Forelimb muscle (tissue), 1 donor: ENCODE data around the gene HAL. TPM values are rescaled to one million over a fixed set of nuclear protein-coding genes. Genes with fewer than 3 reads are reported as not detected.

Experiments
- DNase-seq: peaks from one replicate; pipeline ENCODE4 v3.0.0-alpha.2; 2013; ENCODE audit warnings: low read depth
- polyA plus RNA-seq: library from polyadenylated mRNA; unstranded; fragments of 120-200 nt; gene quantifications from one replicate; pipeline ENCODE4 v1.2.1, GENCODE V29; 2013; ENCODE audit not compliant: insufficient read length

Gene HAL
- polyA plus RNA-seq, 1 donor, result 0.20 TPM

GRCh38 chr12:96007729-96008128 is 11.6 kb upstream of the HAL start:
- DNase-seq, result no peak

DNA sequence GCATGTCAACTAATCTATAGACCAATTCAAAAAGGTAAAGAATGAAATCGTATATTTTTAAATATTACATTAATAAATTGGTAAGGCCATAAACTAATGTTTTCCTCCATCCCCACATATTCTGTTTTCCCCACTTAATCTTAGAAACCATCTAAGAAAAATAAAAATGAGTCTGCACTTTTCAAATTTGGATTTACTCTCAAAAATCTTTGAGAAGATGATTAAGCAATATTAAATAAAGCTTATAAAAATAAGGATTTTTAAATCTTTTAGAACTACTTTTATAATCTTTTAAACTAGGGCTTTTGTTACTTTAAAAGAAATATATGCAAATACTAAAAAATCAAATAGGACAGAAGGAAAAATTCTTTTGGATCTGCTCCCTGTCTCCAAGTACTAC is 10.6 kb upstream of the HAL start:
- DNase-seq, result no peak

DNA sequence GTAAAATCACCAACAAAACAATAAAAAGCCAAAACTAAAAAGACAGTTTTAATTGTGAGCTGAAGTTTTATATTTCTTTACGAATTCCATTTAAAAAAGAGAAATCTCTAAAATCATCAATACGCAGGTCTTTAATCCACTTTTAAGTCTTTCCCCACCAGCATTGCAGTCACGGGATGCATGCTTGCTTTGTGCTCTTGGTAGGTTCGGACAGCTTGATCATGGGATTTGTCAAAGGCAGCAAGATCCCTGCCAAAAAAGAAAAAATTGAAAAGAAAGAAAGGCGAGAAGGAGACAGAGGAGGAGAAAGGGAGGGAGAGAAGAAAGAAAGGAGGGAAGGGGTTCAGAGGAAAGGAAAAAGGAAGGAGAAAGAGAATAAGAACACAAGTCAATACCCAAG is 4.7 kb upstream of the HAL start:
- DNase-seq, result no peak

GRCh38 chr12:95999484-95999883 is 3.3 kb upstream of the HAL start:
- no peak for DNase-seq

DNA sequence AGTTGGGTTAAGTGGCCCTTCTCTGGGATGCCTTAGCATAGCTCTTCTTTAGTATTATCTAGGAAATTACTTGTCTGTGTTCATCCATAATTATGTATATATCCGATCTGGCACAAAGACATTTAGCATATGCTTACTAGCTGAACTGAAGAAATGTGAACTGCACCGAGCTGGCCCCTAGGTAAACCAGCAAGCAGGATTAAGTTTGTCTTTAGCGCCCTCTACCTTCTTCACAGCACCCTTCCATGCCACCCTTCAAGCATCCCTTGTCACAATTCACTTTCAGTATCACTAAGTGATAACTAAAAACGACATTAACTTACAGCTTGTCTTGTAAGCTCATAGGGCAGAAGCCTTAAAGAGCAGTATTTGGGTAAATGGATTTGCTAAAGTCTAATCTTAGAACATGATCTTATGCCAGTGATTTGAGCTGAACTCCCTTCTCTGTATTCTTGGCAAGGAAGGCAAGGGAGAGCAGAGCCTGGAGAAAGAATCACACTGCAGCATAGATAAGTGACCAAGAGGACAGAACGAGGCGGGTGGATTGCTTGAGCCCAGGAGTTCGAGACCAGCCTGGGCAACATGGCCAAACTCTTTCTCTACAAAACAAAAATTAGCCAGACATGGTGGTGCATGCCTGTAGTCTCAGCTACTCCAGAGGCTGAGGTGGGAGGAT is 2.6 kb upstream of the HAL start:
- DNase-seq, result peak; percentile 22

GRCh38 chr12:95997911-95998510 is 1.9 kb upstream of the HAL start:
- no peak for DNase-seq

DNA sequence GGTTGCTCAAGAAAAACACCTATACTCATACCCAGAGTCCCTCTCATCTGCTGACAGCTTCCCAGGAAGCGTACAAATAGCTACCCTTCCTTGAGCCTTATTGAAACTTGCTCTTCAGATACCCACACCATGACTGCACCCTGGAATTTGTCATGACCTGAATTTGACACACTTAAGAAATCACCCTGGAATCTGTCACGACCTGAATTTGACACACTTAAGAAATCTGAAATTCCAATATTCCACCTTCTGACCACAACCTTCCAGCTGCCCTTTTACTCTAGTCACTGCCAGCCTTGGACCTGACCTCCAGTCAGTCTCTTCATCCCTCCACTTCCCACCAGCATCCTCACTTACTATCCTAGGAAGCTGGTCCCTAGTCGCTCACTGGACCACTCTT is 1.1 kb upstream of the HAL start:
- DNase-seq, result no peak

- DNase-seq, result no peak
Observed at GRCh38 chr12:95995238-95996031, 709 bp downstream of the HAL start.

DNA sequence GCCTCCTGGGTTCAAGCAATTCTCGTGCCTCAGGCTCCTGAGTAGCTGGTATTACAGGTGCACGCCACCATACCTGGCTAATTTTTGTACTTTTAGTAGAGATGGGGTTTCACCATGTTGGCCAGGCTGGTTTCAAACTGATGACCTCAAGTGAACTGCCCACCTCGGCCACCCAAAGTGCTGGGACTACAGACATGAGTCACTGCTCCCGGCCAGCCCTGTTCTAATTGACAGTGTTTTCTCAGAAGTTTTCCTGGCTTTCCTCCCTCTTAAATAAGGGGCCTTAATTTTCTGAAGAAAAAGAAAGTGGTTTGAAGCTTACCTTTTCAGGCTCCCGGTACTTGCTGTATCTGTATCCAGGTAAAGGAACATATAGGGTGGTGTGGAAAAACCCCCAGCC is 1.7 kb downstream of the HAL start:
- DNase-seq, result no peak

- no peak for DNase-seq
Observed at GRCh38 chr12:95993907-95994306, 2.2 kb downstream of the HAL start.

DNA sequence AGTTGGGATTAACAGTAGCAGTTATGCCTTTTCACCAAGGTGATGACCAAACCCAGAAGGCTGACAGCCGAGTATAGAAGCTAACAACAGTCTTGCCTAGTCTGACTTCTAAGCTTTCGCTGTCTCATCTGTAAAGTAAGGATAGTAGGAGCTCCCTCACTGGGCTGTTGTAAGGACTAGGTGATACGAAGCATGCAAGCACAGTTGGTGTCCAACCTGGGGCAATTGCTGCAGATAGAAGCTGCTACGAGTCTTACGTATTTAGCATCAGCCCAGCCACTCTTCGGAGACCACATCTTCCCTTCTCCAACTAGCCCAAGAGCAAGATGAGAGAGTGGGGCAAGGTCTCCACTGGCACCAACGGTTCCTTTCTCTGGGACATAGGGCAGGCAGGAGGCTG is 6.0 kb downstream of the HAL start:
- DNase-seq, result no peak

GRCh38 chr12:95989504-95990123 is 6.5 kb downstream of the HAL start:
- no peak for DNase-seq

DNA sequence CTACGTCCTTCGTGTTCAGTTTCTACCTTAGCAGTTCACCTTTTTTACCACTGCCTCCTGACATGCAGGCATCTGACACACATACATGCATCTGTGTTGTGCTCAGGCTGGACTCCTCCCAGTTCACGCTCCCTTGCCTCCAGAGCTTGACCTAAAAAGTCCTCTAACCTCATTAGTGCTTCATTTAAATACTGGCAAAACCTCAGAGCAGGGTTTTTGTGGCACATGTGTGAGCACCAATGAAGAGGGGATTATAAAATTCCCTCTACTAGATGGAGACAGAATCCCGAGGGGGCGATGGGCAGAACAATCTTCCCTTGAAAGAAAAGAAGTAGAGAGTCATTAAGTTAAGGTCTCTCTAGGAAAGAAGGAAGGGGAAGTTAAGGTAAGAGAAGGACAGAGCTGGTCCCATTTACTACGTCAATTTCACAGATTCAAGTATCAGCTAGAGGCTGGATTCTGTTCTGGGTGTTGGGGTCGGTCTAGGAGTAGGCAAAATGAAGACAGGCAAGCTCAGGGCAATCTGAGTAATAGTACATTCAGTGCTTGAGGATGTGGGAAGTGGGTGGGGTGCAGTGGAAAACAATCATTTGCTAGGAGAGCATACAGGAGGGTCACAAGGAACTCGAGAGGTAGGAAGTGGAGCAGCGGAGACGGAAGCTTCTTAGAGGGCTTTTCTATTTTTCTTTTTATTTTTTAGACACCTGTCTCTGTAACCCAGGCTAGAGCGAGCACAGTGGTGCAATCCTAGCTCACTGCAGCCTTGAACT is 7.5 kb downstream of the HAL start:
- no peak for DNase-seq

DNA sequence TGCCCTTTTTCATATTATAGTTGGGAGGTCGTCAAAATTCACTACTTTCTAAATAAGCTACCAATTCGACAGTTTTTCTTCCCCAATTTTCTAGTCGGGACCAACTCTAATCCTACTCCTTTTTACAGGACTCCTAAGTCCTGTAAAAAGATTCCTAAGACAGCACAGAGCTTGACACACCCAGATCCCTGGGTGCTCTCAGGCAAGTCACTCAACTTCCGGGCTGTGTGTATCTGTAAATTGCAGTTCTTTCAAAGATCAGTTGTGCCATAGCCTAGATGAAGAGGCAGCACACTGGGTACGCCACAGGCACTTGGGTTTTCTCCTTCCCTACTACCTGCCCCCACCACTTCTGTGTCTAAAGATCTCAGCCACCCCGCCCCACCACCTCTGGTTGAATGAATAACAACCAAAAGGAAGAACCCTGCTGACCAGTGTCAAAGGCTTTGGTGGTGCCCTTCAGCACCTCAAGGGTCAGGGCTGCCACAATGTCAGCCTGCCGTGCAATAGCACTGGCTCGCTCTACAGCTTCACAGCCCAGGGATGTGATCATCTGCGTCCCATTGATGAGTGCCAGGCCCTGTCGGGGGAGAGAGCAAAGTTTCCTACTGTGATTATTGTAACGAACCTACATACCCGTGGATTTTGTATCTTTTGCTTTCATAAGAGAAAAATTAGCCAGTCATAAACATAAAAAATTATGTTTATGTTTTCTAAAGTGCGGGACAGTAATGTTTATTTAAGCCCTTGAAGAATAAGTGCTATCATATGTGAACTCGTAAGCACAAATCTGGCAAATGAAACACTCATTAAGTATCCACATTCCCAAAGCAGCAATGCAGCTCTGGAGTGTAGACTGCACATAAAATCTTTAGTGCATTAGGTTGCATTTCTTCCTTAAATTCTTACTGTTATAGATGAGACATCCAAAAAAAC is 9.2 kb downstream of the HAL start:
- DNase-seq, result no peak

DNA sequence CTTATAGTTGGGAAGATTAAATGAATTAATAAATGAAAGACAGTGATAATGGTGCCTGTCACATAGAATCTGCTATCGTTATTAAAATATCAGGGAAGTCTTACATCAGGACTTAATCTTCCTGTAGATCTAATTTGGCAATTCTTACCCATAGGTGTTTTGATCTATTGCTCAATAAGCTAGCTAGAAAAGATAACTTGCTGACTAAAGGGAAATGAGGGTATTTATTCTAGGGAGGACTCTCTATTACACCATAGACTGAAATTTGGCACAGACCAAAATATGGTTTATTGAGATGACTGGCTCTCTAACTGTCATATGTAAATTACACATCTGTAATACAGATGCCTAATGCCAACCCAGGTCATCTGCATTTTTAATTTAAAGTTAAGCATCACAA is 11.5 kb downstream of the HAL start:
- DNase-seq, result no peak

DNA sequence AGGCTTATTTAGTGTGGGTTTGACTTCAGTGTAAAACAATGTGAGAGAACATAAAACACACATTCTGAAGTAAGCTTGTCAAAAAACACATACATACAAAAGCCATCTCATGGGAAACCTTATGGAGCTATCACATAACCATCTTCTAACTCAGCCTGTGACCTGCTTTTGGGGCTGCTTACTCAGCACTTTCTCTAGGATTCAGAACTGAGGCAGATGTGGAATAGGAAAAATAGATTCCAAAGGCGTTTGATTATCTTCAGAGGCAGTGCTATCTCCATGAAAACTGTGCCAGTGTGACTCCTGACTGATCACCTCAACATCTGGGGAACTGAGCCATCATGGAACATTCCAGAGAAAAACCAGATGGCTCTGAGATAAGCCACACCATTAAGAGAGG is 13.5 kb downstream of the HAL start:
- no peak for DNase-seq

DNA sequence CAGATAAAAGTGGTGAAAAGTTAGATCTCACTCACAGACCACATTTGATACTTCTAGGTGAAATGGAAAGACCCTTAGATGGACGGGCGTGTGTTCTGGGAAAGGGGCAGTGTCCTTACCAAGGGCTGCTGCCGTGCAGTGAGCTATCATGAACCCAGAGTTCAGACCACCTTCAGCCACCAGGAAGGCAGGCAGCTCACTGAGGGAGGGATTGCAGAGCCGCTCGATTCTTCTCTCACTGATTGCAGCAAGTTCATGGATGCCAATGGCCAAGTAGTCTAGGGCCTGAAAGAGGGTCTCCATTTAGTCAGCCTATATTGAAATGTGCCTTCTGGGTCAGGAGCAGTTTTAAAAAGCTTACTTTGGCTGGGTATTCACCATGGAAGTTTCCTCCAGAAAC is 15.7 kb downstream of the HAL start:
- DNase-seq, result no peak

GRCh38 chr12:95978774-95979173 is 17.4 kb downstream of the HAL start:
- DNase-seq, result no peak

- no peak for DNase-seq
Observed at GRCh38 chr12:95978351-95978750, 17.8 kb downstream of the HAL start.

DNA sequence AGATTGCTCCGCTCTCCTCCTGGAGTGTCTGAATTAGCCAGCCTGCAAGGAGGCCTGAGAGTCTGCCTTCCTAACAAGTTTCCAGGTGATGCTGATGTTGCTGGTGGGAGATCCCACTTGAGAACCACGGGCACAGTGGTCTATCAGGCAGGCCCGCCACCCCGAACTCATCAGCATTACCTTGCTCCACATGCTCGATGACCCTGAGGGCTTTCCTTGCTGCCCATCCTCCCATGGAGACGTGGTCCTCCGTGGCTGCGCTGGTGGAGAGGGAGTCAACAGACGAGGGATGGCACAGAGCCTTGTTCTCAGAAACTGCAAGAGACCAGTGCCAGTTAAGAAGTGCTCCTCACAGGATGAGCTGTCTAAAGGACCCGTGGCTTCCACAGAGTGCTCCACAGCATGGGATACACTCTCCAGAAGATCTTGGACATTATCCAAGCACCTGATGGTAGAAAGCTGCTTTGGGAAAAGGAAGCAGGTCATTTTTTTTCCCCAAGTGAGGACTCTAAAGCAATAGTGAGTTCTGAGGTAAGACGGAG is 18.3 kb downstream of the HAL start:
- no peak for DNase-seq
